Measurements from ENCODE around the gene TMCO1.
A peak's percentile ranks its signal among the peaks of the same experiment; 100 is the strongest.
"Not testable (repeated sequence)": the region's sequence is repeated elsewhere in the genome, so short reads cannot be mapped to it uniquely, and the experiment has no call there.

The TMCO1 gene

DNA sequence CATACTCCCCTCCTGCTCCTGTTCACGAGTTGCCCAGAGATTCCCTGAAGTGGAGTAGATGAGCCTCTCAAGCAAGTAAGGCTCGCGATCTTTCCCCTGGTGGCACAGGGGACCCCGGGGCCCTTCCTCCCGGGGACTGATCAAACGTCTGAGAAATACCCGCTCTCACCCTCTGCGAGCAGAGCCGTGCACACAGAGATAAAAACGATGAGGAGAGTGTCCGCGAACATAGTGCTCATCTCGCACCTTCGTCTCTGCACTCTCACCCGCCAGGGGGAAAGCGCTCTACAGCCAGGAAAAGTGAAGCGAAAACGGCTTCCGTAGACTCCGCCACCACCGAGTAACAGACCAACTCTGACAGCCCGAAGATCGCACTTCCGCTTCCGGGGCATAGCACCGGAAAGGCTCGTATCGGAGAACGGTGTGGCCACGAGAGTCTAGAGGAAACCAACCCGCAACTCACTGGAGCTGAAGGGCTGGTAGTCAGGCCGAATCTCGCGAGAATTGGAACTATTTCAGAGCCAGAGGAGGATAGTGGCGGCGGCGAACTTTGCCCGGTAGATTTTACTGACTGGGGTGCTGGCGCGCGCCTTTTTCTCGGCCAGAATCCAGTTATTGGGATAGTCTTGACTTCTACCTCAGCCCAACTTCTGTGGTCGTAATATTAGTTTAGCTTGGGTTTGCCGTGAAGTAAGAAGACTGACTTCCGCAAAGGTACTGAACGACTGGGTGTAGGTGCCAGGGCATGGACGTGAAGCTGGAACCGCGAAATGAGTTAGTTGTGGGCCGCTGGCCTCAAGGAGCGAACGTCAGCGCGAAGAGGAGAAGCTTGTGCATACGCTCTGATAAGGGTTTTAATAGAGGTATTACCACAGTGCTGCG, at the start of gene TMCO1:
Gene TMCO1 (minus strand): TSS at position 356 of the 882 bp plus-strand sequence. CDS start 117 bp downstream, at position 239.
- DNase-seq = peak; percentile 95 to 98

DNA sequence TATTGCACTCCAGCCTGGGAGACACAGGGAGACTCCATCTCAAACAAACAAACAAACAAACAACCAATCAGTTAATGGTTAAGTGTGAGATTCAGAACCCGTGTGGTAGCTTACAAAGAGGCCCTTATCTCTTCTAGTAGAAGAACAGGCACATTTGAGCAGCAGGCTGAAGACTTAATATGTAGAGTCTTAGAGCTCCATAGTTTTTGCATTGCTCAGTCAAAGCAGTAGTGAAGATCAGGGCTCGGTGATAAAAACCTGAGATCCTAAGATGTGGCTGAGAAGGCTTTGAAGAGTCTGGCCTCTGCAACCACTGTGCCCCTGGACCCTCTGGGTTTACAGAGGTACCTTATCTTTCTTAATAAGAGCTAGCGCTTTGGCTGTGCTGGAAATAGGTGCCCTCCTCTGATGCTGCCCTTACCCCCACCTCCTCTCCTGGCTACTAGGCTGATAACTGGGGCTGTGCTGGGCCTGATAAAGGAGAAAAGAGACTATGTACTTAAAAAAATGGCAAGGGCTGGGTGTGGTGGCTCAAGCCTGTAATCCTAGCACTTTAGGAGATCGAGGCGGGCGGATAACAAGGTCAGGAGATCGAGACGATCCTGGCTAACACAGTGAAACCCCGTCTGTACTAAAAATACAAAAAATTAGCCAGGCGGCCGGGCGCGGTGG, 48.3 kb upstream of the TMCO1 start:
- DNase-seq = no peak

DNA sequence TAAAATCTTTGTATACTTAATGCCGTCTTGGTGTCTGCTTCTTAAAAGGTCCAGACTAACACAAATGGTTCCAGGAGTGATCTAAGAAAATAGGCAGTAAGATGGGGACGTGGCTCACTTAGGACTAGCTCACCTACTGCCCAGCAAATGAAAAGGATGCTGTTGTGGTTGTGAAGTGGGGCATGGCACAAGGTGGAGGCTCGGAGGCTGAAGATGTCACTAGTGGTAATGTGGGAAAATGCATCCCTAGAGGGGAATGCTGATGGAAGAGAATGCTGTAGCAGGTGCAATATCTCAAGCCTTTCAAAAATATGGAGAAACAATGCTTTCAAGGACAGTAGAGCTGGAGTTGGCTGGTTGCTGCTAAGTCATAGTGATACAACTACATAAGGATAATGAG, 47.5 kb upstream of the TMCO1 start:
- no peak for DNase-seq

- no peak for DNase-seq
Observed at GRCh38 chr1:165815725-165816124, 47.1 kb upstream of the TMCO1 start.

DNA sequence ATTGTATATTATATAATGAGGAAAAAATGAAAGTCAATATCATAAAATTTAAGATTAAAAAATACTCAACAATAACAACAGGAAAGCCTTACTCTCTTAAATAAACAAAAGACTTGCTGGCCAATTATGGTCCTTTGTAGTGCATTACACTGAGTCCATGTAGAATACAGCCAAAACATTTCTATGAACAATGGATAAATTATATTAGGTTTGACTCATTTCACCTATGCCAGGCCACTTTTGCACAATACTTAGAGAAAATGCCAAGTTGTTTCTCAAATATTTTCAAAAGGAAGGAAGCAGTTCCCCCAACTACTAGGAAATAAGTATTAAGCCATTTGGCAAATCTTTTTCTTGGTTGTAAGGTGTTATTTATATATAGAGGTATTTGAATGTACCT, 38.9 kb upstream of the TMCO1 start:
- DNase-seq = no peak

- not testable (repeated sequence) for DNase-seq
Observed at GRCh38 chr1:165804513-165804912, 35.8 kb upstream of the TMCO1 start.

DNA sequence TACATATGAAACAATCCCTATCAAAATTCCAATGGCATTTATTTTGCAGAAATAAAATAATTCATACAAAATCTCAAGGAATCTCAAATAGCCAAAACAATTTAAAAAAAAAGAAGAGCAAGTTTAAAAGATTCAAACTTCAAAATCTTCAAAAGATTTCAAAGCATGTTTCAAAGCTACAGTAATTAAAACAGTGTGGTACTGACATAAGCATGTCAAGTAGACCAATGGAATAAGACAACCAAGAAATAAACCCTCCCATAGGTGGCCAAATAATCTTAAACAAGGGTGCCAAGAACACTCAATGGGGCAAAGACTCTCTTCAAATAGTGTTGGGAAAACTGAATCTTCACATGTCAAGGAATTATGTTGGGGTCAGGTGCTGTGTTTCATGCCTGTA, 30.7 kb upstream of the TMCO1 start:
- DNase-seq = no peak

DNA sequence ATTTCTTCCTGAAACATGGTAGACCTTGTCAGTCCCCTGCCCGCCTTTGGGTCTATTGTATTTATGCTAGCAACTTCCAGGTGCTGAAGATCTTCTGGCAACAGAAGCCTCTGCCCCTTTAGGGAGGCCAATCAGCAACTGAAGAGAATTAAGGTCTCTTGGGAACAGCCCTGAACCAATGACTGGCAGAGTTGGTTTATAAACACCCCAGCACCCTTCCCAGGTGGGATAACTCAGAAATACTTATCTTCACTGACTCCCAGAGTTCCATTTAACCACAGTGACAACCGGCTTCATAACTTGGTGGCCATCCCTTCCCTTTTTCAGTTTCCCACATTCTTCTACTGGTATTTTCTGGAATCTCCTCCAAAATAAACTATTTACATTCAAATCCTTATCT, 27.2 kb upstream of the TMCO1 start:
- no peak for DNase-seq

DNA sequence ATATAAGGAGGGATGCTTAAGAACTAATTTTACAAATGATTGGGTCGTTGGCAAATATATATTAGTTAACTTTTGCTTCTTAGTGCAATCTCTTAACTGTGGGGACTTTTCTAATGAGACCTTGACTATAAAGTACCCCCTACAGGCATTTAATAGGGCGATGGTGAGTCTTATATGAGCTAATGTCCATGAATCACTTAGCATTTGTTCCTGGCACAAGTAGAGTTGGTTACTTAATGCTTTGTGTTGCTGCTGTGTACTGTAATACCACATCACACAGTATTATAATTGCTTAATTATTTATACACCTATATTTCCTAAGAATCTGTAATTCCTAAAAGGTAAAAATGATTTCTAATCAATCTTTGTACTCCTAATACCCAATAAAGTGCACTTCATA, 25.3 kb upstream of the TMCO1 start:
- DNase-seq = no peak

GRCh38 chr1:165787741-165788140, 19.1 kb upstream of the TMCO1 start:
- no peak for DNase-seq

DNA sequence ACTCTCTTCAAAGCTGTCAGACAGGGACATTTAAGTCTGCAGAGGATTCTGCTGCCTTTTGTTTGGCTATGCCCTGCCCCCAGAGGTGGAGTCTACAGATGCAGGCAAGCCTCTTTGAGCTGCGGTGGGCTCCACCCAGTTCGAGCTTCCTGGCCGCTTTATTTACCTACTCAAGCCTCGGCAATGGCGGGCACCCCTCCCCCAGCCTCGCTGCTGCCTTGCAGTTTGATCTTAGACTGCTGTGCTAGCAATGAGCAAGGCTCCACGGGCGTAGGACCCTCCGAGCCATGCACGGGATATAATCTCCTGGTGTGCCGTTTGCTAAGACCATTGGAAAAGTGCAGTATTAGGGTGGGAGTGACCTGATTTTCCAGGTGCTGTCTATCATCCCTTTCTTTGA, 14.9 kb upstream of the TMCO1 start:
- DNase-seq = not testable (repeated sequence)

- DNase-seq = not testable (repeated sequence)
Observed at GRCh38 chr1:165778197-165778596, 9.5 kb upstream of the TMCO1 start.

- no peak for DNase-seq
Observed at GRCh38 chr1:165773324-165773965, 4.8 kb upstream of the TMCO1 start.

DNA sequence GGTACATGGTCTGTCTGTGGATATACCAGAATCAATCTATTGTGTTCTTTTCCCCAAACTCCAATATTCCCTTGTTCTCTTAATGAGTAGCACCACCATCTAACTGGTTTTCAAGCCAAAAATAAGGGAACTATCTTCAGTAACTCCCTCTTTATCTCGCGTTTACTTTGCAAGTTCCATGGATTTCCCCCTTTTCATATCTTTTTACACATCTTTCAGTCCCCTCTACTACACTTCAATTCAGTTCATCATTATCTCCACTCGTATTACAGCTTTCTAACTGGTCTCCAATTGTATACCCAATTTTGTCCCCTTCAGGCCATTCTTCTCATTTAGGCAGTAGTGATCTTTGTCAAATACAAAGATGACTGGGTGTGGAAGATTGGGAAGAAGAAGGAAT, 4.1 kb upstream of the TMCO1 start:
- no peak for DNase-seq

DNA sequence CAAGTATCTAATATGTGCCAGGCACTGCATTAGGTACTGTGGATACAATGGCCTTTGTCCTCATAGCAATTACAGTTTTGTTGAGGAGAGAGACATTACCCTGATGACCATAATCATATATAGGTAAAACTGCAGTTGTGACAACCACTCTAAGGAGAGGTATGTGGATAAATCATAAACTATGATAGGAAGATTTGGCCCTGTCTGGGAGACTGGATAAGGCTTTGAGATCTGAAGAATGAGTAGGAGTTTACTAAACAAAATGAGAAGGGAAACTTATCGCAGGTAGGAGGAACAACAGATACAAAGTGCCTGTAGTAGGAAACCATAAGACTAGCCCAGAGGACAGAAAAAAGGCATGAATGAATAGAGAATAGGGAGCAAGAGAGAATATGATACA, 4.4 kb downstream of the TMCO1 start:
- DNase-seq = no peak

DNA sequence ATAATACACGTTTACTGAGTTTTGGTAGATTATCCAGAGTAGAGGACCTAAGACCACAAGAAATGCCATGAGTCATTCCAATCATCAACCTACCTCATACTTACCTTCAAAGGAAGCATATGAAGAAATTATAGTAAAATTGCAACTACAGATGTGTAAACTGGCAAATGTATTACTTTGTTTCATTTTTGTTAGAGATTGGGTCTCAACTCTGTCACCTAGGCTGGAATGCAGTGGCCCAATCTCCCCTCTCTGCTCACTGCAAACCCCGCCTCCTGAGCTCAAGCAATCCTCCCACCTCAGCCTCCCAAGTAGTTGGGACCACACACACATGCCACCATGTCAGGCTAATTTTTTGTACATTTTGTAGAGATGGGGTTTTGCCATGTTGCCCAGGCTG, 5.2 kb downstream of the TMCO1 start:
- no peak for DNase-seq

DNA sequence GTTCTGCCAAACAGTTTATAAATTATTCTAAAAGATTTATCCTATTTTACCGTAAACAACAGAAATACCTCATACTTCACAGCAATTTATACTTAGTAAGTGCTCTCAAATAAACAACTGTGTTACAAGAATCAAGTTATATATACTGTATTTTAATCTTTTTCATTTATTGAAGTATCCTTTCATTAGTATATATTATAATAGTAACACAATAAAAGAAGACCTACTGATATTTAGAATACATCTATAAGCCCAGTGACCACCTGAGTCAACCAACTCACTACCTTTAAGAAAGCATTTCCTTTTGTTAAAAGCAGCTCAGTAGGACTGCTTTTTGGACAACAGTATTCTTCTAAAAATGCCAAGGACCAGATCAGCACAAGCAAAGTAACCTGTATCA, 5.9 kb downstream of the TMCO1 start:
- no peak for DNase-seq

- no peak for DNase-seq
Observed at GRCh38 chr1:165759095-165759494, 9.6 kb downstream of the TMCO1 start.

DNA sequence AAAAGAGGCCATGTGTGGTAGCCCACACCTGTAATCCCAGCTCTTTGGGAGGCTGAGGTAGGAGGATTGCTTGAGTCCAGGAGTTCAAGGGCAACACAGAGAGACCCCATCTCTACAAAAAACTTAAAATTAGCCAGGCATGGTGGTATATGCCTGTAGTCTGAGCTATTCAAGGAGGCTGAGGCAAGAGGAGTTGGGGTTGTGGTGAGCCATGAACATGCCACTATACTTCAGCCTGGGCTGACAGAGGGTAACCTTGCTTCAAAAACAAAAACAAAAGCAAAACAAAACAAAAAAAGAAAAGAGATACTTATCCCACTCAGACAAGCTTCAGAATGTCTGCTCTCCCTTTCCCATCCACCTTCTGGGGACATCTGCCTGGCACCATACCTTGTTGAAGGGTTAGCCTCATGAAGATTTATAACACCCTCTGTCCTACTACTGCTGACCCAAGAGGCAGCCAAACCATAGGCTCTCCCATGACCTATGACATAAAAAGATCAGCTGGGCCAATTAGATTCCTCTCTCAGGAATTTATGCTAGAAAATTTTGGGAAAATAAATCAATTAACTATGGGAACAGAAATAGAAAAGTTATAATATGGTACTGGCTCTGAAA, 13.2 kb downstream of the TMCO1 start:
- no peak for DNase-seq

- DNase-seq = no peak
Observed at GRCh38 chr1:165753934-165754333, 14.7 kb downstream of the TMCO1 start.

DNA sequence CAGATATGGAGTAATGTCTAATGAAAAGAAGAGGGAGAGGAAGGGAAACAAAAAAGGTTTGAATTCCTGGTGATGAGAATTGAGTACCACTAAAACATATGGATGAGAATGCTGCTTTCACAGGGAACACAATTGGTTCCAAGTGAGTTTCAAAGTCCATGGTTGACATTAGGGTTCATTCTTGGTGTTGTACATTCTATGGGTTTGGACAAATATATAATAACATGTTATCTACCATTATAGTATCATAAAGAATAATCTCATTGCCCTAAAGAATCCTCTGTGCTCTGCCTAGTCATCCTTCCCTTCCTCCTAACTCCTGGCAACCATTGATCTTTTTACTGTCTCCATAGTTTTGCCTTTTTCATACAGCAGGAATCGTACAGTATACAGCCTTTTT, 20.1 kb downstream of the TMCO1 start:
- no peak for DNase-seq

- no peak for DNase-seq
Observed at GRCh38 chr1:165747632-165748447, 20.8 kb downstream of the TMCO1 start.

All from inflammatory macrophage treated with lipopolysaccharide for 1 hour (primary cell).